GM10847 (cell line): ENCODE data around the gene HNF1A.

Source experiments
- POLR2A ChIP-seq: IDR thresholded peaks from 2 replicates; pipeline ENCODE4 v1.6.1; 2011; ENCODE audit not compliant: insufficient read length; ENCODE audit errors: extremely low read depth

HNF1A gene

DNA sequence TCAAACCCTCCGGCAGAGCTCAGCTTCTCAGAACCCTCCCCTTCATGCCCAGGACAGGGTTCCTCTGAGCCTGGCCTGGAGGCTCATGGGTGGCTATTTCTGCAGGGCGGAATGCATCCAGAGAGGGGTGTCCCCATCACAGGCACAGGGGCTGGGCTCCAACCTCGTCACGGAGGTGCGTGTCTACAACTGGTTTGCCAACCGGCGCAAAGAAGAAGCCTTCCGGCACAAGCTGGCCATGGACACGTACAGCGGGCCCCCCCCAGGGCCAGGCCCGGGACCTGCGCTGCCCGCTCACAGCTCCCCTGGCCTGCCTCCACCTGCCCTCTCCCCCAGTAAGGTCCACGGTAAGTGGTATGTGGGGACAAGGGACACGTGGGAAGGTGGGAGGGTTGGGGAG, 15.7 kb downstream of the HNF1A start:
- TF ChIP-seq POLR2A, result no peak

DNA sequence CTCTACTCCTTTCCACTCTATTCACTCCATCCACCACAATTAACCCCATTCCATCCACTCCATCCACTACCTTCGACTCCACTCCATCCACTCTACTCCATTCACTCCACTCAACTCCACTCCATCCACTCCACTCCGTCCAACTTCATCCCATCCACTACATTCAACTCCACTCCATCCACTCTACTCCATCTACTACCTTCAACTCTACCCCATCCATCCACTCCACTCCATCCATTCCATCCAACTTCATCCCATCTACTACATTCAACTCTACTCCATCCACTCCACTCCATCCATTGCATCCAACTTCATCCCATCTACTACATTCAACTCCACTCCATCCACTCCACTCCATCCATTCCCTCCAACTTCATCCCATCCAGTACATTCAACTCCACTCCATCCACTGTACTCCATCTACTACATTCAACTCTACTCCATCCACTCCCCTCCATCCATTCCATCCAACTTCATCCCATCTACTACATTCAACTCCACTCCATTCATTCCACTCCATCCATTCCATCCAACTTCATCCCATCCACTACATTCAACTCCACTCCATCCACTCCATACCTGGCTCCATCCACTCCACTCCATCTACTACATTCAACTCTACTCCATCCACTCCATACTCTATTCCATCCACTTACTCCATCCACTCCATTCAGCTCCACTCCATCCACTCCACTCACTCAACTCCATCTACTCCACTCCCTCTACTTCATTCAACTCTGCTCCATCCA, 16.4 kb downstream of the HNF1A start:
- TF ChIP-seq POLR2A, result no peak

DNA sequence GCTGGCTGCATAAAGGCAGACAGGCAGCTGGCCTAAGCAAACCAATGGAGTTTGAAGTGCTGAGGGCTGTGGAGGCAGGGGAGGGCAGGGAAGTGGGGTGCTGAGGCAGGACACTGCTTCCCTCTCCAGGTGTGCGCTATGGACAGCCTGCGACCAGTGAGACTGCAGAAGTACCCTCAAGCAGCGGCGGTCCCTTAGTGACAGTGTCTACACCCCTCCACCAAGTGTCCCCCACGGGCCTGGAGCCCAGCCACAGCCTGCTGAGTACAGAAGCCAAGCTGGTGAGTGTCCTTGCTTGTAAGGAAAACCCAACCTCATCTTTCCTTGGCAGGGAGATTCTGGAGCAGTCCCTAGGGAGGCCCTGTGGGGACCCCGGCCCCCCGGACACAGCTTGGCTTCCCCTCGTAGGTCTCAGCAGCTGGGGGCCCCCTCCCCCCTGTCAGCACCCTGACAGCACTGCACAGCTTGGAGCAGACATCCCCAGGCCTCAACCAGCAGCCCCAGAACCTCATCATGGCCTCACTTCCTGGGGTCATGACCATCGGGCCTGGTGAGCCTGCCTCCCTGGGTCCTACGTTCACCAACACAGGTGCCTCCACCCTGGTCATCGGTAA, 17.9 kb downstream of the HNF1A start:
- no peak for TF ChIP-seq POLR2A

DNA sequence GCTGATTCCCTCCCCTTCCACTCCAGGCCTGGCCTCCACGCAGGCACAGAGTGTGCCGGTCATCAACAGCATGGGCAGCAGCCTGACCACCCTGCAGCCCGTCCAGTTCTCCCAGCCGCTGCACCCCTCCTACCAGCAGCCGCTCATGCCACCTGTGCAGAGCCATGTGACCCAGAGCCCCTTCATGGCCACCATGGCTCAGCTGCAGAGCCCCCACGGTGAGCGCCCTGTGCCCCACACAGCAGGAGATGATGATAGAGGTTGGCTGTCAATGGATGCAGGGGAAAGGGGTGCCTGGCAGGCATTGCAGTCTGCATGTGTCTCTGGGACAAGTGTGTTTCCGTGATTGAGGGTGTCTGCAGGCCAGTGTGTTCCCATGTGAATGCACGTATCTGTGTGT, 19.1 kb downstream of the HNF1A start:
- no peak for TF ChIP-seq POLR2A

DNA sequence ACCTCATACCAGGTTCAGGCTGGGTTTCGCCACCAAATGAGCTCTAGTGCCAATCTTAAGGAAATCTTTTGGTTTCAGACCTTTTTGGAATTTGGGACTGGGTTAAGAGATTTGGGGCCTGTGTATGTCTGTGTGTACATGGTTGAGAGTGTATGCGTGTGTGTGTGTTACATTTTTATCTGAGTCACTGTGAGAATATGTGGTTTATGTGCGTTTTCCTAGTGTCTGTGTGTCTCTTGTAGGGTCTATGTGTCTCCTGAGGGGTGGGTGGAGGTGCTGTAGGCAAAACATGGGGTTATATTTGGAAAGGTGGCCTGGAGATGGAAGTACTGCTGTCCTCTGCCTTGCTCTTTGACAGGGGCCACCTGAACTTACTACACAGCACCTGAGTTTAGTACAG, 20.1 kb downstream of the HNF1A start:
- no peak for TF ChIP-seq POLR2A

DNA sequence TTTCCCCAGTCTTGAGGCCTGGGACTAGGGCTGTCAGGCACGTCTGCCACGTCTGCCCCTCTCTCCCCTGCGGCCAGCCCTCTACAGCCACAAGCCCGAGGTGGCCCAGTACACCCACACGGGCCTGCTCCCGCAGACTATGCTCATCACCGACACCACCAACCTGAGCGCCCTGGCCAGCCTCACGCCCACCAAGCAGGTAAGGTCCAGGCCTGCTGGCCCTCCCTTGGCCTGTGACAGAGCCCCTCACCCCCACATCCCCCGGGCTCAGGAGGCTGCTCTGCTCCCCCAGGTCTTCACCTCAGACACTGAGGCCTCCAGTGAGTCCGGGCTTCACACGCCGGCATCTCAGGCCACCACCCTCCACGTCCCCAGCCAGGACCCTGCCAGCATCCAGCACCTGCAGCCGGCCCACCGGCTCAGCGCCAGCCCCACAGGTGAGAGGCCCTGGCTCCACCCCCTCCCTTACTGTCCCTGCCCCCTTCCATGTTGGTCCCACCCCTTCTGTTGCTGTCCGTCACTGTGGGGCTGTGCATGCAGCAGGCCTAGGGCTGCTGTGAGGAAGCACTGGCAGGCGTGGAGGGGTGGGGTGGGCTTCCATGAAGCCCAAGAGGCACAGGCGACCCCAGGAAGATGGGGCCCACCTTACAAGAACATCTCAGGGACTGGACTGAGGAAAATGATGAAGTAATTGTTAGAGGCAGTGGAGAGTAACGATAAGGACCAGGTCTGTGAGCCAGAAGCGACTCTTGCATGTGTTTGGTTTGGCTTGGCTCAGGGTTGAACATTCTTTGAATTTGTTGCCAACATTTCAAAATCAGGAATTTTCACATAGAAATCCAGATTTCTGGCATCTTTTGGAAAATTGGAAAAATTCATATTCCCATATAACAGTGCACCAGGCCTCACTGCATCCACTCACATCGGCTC, 21.1 kb downstream of the HNF1A start:
- TF ChIP-seq POLR2A, result no peak

DNA sequence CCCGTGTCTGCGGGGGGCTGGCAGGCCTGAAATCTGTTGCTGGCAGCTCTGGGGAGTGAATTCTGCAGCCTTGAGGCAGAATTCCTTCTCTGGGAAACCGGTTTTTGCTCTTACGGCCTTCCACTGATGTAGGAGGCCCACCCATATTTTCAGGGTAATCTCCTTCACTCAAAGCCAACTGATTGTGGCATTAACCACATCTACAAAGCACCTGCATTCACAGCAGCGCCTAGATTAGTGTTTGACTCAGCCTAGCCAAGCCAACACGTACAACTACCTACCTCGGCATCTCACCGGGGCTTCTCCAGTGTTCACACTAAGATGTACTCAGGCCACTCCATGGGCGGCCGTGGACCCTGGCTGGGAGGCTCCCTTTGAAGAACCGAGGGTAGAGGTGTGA, 22.2 kb downstream of the HNF1A start:
- TF ChIP-seq POLR2A, result no peak

DNA sequence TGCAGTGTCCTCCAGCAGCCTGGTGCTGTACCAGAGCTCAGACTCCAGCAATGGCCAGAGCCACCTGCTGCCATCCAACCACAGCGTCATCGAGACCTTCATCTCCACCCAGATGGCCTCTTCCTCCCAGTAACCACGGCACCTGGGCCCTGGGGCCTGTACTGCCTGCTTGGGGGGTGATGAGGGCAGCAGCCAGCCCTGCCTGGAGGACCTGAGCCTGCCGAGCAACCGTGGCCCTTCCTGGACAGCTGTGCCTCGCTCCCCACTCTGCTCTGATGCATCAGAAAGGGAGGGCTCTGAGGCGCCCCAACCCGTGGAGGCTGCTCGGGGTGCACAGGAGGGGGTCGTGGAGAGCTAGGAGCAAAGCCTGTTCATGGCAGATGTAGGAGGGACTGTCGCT, 22.7 kb downstream of the HNF1A start:
- no peak for TF ChIP-seq POLR2A

DNA sequence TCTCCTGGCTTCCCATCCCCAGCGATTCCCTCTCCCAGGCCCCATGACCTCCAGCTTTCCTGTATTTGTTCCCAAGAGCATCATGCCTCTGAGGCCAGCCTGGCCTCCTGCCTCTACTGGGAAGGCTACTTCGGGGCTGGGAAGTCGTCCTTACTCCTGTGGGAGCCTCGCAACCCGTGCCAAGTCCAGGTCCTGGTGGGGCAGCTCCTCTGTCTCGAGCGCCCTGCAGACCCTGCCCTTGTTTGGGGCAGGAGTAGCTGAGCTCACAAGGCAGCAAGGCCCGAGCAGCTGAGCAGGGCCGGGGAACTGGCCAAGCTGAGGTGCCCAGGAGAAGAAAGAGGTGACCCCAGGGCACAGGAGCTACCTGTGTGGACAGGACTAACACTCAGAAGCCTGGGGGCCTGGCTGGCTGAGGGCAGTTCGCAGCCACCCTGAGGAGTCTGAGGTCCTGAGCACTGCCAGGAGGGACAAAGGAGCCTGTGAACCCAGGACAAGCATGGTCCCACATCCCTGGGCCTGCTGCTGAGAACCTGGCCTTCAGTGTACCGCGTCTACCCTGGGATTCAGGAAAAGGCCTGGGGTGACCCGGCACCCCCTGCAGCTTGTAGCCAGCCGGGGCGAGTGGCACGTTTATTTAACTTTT, 23.6 kb downstream of the HNF1A start:
- no peak for TF ChIP-seq POLR2A

DNA sequence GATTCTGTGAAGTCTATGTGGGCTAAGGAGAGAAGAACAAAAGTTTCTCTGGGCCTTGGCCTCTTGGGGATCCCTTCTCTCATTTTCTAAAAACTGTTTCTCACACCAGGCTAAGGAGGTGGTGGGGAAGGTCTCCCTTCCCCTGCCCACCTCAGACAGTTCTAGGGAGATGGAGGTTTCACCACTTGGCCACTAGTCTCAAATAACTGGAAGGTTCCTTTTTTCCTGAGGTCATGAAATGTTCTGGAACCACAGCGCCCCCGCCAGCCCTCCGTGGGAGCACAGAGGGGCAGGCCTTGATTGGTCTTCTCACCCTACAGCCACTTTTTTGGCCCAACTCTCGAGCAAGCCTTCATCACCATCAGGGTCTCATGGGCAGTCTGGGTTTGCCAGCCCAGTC, 25.3 kb downstream of the HNF1A start:
- TF ChIP-seq POLR2A, result no peak

DNA sequence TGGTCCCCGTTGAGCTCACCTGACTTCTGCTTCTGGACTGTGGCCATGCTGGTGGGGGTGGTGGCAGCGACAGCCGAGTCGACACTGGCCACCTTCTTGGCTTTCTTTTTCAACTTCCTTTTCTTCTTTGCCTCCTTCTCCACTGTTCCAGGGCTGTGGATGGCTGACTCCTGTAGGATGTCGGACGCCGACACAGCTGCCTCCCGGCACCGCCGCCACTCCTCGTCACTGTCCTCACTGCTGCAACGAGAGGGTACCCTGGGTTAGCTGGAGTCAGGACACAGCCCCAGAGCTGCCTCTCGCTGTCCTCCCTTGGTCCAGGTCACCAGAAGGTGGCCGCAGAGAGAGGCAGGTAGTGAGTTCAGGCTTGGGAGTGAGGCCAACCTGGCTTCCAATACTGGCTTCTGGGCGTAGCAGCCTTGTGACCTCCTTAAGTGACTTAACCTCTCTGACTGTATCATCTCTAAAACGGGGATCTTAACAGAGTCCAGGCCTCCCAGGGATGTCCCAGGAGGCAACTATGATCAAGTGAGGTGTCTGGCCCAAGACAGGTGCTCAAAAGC, 26.0 kb downstream of the HNF1A start:
- TF ChIP-seq POLR2A, result no peak

DNA sequence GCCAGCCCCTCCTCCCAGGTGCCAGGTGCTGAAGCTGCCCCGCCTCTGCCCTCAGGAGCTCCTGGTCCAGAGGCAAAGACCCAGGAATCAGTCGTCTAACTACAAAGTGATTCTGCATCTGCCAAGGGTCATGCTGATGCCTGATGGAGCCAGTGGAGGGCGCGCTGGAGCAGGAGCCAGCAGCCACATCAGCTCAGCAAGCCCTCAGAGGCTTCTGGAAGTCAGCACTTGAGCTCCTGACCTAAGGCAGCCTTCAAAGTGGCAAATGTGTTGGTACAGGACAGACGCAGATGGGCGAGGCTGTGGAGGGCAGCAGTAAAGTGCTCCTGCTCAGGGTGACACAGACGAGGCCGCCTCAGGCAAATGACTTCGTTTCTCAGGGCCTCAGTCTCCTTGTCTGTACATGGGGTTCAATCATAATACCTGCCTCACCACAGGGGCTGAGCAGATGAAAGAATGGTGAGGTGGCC, 27.0 kb downstream of the HNF1A start:
- no peak for TF ChIP-seq POLR2A

DNA sequence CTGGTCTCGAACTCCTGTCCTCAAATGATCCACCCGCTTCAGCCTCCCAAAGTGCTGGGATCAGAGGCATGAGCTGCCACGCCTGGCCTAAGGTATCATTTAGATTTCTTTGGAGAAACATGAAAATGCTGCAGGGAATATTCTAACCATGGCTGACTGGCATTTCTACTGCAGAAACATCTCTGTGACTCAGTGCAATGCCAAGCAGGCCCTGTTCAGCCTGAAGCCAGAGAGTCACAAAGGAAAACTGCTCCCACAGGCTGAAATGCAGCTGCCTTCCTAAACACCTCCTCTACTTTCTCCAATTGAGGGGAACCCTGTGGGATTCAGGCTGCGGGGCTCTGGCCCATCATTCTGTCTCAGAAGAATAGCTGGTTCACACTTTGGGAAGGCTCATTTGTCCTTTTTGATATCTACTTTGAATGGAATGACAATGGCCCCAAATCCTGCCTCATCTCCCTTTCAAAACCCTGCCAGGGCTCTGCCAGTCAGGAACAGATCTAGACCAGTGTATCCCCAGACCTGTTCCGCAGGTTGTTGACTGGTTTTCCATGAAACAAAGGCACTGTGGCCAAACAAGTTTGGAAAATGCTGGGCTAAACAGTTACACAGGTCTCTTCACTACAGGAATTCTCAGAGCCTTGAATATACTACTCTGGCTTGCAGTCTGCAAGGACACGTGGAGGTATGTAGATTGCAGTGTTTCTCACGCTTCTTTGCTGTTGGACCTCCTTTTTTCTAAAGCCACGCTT, 30.2 kb downstream of the HNF1A start:
- no peak for TF ChIP-seq POLR2A

DNA sequence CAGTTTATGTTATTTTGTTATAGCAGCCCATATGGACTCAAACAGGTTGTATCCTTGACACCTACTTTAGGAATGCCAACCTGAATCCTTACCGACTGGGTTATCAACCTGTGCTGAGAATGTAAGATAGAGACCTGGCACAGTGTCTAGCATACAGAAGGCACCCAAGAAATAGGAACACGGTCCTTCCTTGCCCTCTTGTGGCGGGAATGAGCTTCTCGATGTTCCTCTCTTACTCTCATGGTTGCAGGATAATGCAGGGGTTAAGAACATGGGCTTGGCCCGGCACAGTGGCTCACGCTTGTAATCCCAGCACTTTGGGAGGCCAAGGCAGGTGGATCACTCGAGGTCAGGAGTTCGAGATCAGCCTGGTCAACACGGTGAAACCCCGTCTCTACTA, 31.4 kb downstream of the HNF1A start:
- TF ChIP-seq POLR2A, result no peak
